ENCODE data around the gene MYO1D. TPM values are rescaled to one million over a fixed set of nuclear protein-coding genes. Genes with fewer than 3 reads are reported as not detected.
"Not testable (repeated sequence)": the region's sequence is repeated elsewhere in the genome, so short reads cannot be mapped to it uniquely, and the experiment has no call there.

Gene MYO1D
- total RNA-seq, 1 donor = 94.0 TPM

DNA sequence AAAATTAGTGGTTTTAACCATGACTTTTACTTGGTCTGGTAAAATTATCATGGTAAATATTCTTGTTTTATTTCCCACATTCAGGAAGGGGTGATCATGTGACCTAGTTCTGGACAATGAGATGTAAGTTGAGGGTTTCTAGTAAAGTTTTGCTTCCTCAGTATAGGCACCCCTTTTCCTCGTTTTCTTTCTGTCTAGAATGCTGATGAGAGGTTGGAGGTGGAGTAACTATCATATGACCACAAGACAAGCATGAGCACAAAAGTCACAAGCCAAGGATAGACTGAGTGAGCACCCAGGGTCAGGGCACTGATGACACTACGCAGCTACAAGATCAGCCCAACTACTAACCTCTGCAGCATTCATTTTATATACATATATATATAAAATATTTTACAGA, 53.9 kb downstream of the MYO1D start:
- DNase-seq (ENCODE audit: low read depth) = no peak
- no peak overlapping the region for H3K4me3 ChIP-seq (ENCODE audit: low read depth, low read length)
- TF ChIP-seq, protein P1, sequence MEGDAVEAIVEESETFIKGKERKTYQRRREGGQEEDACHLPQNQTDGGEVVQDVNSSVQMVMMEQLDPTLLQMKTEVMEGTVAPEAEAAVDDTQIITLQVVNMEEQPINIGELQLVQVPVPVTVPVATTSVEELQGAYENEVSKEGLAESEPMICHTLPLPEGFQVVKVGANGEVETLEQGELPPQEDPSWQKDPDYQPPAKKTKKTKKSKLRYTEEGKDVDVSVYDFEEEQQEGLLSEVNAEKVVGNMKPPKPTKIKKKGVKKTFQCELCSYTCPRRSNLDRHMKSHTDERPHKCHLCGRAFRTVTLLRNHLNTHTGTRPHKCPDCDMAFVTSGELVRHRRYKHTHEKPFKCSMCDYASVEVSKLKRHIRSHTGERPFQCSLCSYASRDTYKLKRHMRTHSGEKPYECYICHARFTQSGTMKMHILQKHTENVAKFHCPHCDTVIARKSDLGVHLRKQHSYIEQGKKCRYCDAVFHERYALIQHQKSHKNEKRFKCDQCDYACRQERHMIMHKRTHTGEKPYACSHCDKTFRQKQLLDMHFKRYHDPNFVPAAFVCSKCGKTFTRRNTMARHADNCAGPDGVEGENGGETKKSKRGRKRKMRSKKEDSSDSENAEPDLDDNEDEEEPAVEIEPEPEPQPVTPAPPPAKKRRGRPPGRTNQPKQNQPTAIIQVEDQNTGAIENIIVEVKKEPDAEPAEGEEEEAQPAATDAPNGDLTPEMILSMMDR (IDR thresholded peaks at IDR 0.05; ENCODE audit: insufficient read depth, low read length) = no peak

DNA sequence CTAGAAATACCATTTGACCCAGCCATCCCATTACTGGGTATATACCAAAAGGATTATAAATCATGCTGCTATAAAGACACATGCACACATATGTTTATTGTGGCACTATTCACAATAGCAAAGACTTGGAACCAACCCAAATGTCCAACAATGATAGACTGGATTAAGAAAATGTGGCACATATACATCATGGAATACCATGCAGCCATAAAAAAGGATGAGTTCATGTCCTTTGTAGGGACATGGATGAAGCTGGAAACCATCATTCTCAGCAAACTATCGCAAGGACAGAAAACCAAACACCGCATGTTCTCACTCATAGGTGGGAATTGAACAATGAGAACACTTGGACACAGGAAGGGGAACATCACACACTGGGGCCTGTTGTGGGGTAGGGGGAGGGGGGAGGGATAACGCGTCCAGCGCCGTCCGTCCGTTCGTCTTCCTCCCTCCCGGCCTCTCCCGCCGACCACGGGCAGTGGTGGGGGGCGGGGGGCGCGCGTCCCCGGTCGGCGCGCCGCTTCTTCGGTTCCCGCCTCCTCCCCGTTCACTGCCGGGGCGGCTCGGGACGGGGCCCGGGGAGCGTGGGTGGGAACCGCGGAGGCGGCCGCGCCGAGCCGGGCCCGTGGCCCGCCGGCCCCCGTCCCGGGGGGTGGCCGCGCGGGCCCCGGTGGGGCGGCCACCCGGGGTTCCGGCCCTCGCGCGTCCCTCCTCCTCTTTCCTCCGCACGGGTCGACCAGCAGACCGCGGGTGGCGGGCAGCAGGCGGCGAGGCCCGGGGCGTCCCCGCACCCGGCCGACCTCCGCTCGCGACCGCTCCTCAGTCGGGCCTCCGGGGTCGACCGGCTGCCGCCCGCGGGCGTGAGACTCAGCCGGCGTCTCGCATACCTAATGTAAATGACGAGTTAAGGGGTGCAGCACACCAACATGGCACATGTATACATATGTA, 54.7 kb downstream of the MYO1D start:
- not testable (repeated sequence) for DNase-seq (ENCODE audit: low read depth); H3K4me3 ChIP-seq (ENCODE audit: low read depth, low read length)

DNA sequence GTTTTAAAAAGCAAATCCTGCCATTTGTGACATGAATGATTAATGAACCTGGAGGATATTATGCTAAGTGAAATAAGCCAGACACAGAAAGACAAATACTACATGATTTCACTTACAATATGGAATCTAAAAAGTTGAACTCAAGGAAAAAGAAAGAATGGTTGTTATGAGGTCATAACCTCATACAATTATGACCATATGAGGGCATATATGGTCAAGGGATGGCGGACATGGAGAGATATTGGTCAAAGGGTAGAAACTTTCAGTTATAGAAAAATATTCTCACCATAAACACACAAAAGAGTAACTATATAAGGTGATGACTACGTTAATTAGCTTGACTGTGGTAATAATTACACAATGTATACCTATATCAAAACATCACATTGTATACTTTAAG, 56.5 kb downstream of the MYO1D start:
- TF ChIP-seq, protein P1 (IDR thresholded peaks at IDR 0.05; ENCODE audit: insufficient read depth, low read length) = no peak
- H3K4me3 ChIP-seq (ENCODE audit: low read depth, low read length) = no peak overlapping the region
- DNase-seq (ENCODE audit: low read depth) = no peak

DNA sequence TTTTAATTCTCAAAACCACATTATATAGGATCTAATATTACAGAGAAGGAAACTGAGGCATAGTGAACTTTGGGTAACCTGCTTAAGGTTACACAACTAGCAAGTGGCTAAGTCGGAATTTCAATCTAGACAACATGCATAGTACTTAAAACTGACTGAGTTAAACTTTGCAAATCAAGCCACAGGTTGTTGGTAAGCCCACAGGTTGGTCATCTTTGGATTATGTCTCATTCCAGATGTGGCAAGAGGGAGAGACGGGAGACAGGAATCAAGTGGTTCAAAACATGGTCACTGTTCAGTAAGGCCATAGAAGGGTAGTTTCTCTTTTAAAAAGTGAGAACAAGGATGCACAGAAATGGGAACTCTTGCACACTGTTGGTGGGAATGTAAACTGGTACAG, 57.1 kb downstream of the MYO1D start:
- DNase-seq (ENCODE audit: low read depth) = no peak
- TF ChIP-seq, protein P1 (IDR thresholded peaks at IDR 0.05; ENCODE audit: insufficient read depth, low read length) = no peak
- no peak overlapping the region for H3K4me3 ChIP-seq (ENCODE audit: low read depth, low read length)

DNA sequence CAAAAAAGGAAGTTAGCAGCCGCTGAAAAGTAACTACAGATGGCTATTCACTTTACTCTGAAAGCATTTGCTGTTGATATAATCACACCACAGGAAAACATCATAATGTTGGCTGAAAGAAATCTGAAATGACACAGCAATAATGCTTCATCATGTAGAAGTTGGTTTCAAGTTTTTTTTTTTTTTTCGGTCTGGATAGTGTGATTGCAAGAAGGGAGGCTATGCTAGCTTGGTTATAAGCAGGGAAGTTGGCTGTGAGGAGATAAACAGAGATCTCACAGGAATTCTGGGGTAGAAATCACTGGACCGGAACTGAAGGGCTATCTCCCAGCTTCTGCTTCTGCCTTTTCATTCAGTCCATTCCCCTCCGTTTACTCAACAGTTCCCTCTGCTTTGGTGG, 57.9 kb downstream of the MYO1D start:
- DNase-seq (ENCODE audit: low read depth) = peak; percentile 46
- no peak overlapping the region for H3K4me3 ChIP-seq (ENCODE audit: low read depth, low read length)
- TF ChIP-seq, protein P1 (IDR thresholded peaks at IDR 0.05; ENCODE audit: insufficient read depth, low read length) = no peak

DNA sequence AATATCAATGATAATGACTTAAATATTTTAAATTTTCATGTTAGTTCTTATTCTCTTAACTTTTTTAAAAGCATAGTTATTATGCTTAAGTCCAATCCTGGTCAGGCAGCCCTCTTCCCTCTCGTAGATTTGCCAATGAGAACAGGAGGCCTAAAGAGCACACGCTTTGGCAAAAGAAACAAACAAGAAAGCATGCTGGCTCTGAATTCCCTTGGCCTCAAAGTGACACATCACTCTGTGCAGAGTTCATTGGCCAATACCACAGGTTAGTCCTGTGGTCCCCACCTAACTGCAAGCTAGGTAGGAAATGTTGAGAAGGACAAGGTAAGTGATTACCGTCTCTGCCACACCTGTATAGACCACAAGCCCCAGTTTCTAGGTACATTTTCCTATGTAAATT, 61.5 kb downstream of the MYO1D start:
- no peak for DNase-seq (ENCODE audit: low read depth)
- TF ChIP-seq, protein P1 (IDR thresholded peaks at IDR 0.05; ENCODE audit: insufficient read depth, low read length) = no peak
- H3K4me3 ChIP-seq (ENCODE audit: low read depth, low read length) = no peak overlapping the region

DNA sequence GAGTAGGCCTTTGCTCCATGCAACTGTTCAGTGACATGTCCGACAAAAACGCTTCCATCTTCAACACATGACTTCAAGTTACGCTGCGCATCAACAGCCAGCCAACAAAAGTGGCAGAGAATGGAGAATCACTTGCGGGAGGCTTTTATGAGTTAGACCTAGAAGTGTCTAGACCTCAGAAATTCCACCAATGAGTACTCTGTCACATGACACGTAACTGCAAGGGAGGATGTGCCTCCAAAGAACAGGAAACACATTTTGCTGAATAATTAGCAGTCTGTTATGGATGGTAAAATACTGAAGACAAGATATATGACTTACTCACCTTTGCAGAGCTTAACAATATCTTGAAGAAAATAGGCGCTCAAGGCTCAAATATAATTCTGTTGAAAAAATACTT, 62.1 kb downstream of the MYO1D start:
- TF ChIP-seq, protein P1 (IDR thresholded peaks at IDR 0.05; ENCODE audit: insufficient read depth, low read length) = no peak
- no peak for DNase-seq (ENCODE audit: low read depth)
- H3K4me3 ChIP-seq (ENCODE audit: low read depth, low read length) = no peak overlapping the region
